ENCODE measurements around the gene TSKS.

Gene TSKS

GRCh38 chr19:49793561-49793840 is 30.4 kb upstream of the TSKS start:
- DNase-seq, result peak; percentile 9

GRCh38 chr19:49792829-49793560 is 29.9 kb upstream of the TSKS start:
- no peak for DNase-seq

- no peak for DNase-seq
Measured at GRCh38 chr19:49791776-49792445, 28.8 kb upstream of the TSKS start.

GRCh38 chr19:49790866-49791265 is 27.8 kb upstream of the TSKS start:
- DNase-seq, result no peak

GRCh38 chr19:49788857-49789256 is 25.8 kb upstream of the TSKS start:
- DNase-seq, result no peak

GRCh38 chr19:49787746-49788145 is 24.6 kb upstream of the TSKS start:
- no peak for DNase-seq

- peak; percentile 8 for DNase-seq
Measured at GRCh38 chr19:49786376-49786820, 23.3 kb upstream of the TSKS start.

- DNase-seq, result no peak
Measured at GRCh38 chr19:49782515-49782914, 19.4 kb upstream of the TSKS start.

- DNase-seq, result no peak
Measured at GRCh38 chr19:49781394-49781793, 18.3 kb upstream of the TSKS start.

- no peak for DNase-seq
Measured at GRCh38 chr19:49780861-49781260, 17.8 kb upstream of the TSKS start.

GRCh38 chr19:49779731-49780555 is 16.8 kb upstream of the TSKS start:
- DNase-seq, result no peak

- DNase-seq, result no peak
Measured at GRCh38 chr19:49776371-49776764, 13.3 kb upstream of the TSKS start.

- no peak for DNase-seq
Measured at GRCh38 chr19:49775742-49776370, 12.8 kb upstream of the TSKS start.

GRCh38 chr19:49774969-49775368 is 11.9 kb upstream of the TSKS start:
- DNase-seq, result no peak

GRCh38 chr19:49773663-49774350 is 10.7 kb upstream of the TSKS start:
- no peak for DNase-seq

GRCh38 chr19:49772850-49773432 is 9.8 kb upstream of the TSKS start:
- no peak for DNase-seq

GRCh38 chr19:49771674-49772139 is 8.6 kb upstream of the TSKS start:
- DNase-seq, result no peak

- no peak for DNase-seq
Measured at GRCh38 chr19:49770529-49770928, 7.4 kb upstream of the TSKS start.

- DNase-seq, result no peak
Measured at GRCh38 chr19:49767967-49768581, 5.0 kb upstream of the TSKS start.

GRCh38 chr19:49767381-49767780 is 4.3 kb upstream of the TSKS start:
- no peak for DNase-seq

GRCh38 chr19:49766930-49767299 is 3.8 kb upstream of the TSKS start, which contains the start of gene AP2A1:
AP2A1 (plus strand) TSS chr19:49767001; CDS start chr19:49767134, 133 bp downstream.
- DNase-seq, result no peak

All from T1000 (cell line).